Testis (tissue), 2 donors: ENCODE results near the gene THY1.
"Not testable (repeated sequence)": the region's sequence is repeated elsewhere in the genome, so short reads cannot be mapped to it uniquely, and the experiment has no call there.

Experiments used
- POLR2A ChIP-seq: fragments of 450-650 bp; IDR thresholded peaks from one replicate; pipeline ENCODE4 v1.6.1; 2017; ENCODE audit warnings: antibody characterized with exemption, mild to moderate bottlenecking, moderate library complexity
- TF ChIP-seq, protein P1 (sequence below), 3 experiments: fragments of 450-650 bp in 2 of 3; fragments of 200-600 bp in 1 of 3; sonication (generic) in 1 of 3; IDR thresholded peaks; one replicate each; pipeline ENCODE4 v1.5.1; 2016 to 2019; ENCODE audit warnings: antibody characterized with exemption in 3 of 3, mild to moderate bottlenecking in 2 of 3, moderate library complexity in 1 of 3

GRCh38 chr11:119437521-119437920 is 14.5 kb upstream of the THY1 start:
- TF ChIP-seq, protein P1, sequence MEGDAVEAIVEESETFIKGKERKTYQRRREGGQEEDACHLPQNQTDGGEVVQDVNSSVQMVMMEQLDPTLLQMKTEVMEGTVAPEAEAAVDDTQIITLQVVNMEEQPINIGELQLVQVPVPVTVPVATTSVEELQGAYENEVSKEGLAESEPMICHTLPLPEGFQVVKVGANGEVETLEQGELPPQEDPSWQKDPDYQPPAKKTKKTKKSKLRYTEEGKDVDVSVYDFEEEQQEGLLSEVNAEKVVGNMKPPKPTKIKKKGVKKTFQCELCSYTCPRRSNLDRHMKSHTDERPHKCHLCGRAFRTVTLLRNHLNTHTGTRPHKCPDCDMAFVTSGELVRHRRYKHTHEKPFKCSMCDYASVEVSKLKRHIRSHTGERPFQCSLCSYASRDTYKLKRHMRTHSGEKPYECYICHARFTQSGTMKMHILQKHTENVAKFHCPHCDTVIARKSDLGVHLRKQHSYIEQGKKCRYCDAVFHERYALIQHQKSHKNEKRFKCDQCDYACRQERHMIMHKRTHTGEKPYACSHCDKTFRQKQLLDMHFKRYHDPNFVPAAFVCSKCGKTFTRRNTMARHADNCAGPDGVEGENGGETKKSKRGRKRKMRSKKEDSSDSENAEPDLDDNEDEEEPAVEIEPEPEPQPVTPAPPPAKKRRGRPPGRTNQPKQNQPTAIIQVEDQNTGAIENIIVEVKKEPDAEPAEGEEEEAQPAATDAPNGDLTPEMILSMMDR (IDR thresholded peaks at IDR 0.05), result not testable (repeated sequence)
- TF ChIP-seq POLR2A, result not testable (repeated sequence)
